GM12865 (cell line): ENCODE measurements around the gene LAMA4.

Source experiments
- DNase-seq: peaks from one replicate; pipeline ENCODE4 v3.0.0; 2010; ENCODE audit warnings: low read depth
- H3K4me3 ChIP-seq: 2 replicates; pipeline ENCODE4 v1.5.1; 2011; ENCODE audit warnings: mild to moderate bottlenecking, low read depth, low read length, control low read depth
- TF ChIP-seq, protein P1 (sequence below): IDR thresholded peaks from 2 replicates; pipeline ENCODE4 v1.5.1; 2011; ENCODE audit warnings: low read length, control low read depth, low read depth, inconsistent platforms; ENCODE audit not compliant: insufficient read depth; ENCODE audit errors: missing control alignments

LAMA4 gene

DNA sequence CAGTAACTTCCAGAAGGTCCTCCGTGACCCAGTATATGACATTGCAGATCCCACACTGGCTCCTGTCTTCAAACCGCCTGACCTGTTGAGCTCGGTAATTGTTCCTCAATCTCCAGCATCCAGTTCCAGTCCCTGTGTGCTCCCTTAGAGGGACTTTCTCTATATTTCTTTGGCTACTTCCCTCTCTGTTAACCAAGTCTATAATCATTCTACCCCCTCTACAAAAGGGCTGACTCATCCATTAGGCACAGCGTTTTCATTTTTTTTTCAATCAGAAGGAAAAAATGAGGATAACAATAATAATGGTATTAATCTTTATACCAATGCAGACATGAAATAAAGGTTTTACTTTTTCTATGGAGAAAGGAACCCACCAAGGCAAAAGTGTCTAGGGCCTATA lies 97.7 kb downstream of the LAMA4 start:
- DNase-seq, result no peak
- TF ChIP-seq, protein P1, sequence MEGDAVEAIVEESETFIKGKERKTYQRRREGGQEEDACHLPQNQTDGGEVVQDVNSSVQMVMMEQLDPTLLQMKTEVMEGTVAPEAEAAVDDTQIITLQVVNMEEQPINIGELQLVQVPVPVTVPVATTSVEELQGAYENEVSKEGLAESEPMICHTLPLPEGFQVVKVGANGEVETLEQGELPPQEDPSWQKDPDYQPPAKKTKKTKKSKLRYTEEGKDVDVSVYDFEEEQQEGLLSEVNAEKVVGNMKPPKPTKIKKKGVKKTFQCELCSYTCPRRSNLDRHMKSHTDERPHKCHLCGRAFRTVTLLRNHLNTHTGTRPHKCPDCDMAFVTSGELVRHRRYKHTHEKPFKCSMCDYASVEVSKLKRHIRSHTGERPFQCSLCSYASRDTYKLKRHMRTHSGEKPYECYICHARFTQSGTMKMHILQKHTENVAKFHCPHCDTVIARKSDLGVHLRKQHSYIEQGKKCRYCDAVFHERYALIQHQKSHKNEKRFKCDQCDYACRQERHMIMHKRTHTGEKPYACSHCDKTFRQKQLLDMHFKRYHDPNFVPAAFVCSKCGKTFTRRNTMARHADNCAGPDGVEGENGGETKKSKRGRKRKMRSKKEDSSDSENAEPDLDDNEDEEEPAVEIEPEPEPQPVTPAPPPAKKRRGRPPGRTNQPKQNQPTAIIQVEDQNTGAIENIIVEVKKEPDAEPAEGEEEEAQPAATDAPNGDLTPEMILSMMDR, result no peak
- H3K4me3 ChIP-seq, result no peak overlapping the region

- DNase-seq, result no peak
- TF ChIP-seq, protein P1, result no peak
- no peak overlapping the region for H3K4me3 ChIP-seq
These were observed 98.5 kb downstream of the LAMA4 start for GRCh38 chr6:112155886-112156285.

DNA sequence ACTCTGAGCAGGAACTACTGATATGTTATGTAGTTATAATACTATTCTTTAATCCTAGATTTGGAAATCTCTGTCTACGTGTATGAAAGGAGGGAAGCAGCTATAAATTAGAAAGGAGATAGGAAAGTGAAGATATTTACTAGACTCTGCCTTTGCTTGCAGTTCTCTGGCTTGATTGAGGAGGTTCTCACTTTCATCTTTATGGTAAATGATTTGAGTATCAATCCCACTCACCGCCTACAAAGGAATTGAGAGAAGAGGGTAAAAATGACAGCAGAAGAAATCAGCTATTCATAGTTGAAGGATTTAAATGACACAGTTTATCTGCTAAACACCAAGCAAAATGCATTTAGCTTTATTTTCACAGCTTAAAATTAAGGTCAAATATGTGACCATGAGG lies 99.7 kb downstream of the LAMA4 start:
- no peak overlapping the region for H3K4me3 ChIP-seq
- TF ChIP-seq, protein P1, result no peak
- no peak for DNase-seq

DNA sequence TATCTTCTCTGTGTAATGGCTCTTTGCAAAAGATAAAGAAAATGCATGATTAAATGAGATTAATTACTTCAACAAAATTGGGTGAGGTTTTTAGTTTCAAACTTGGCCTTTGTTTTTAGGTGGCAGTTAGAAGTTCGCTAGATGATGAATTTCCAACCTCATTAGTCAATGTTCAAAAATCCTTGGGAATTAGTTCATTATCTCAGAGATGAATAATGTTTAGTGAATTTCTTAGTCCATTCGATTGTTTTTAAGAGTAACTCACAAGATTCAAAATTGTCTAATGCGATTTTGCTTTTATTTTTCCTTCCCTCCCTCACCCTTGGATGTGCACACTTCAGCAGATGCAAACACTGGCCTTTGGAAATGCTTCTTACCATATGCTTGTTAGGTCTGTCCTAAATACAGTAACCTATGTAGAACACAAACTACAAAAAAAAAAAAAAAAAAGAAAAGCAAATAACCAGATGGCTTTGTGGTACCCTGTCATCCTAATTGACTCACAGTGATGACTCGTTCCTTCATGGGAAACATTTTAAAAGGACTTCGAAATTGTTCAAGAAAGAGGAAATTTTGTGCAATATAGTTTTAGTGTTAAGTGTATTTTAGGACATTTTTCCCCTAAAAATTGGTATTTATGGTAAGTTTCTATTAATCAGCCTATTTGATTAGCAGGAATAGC lies 100.3 kb downstream of the LAMA4 start:
- no peak for DNase-seq
- TF ChIP-seq, protein P1, result no peak
- no peak overlapping the region for H3K4me3 ChIP-seq

- H3K4me3 ChIP-seq, result no peak overlapping the region
- TF ChIP-seq, protein P1, result no peak
- no peak for DNase-seq
These were observed 104.0 kb downstream of the LAMA4 start for GRCh38 chr6:112150363-112150762.

DNA sequence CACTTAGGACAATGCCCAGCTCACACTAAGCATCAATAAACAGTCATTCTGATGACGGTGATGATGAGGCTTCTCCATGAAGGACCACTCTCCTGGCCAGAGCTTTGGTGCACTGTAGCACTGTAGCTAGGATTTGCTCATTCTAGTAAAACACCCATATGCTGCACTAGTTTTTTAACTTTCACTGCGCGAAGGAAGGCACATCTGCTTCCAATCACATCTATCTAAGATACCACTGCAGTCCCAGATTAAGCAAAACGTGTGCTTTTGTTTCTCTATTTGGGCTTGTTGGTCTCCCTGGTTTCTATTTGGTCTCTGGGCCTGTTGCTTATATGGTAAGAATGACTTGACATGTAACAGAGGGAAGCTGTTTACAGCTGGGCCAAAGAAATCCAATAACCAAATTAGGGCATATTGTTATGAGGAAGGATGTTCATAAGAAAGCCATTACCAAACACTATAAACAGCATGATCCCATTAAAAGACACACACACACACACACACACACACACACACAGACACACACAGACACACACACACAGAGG lies 104.6 kb downstream of the LAMA4 start:
- H3K4me3 ChIP-seq, result no peak overlapping the region
- DNase-seq, result no peak
- TF ChIP-seq, protein P1, result no peak

- H3K4me3 ChIP-seq, result no peak overlapping the region
- TF ChIP-seq, protein P1, result no peak
- no peak for DNase-seq
These were observed 105.1 kb downstream of the LAMA4 start for GRCh38 chr6:112149236-112149635.
